GM21737 (cell line): Measurements from ENCODE around the gene PLXNA4.

Experiments
- ATAC-seq: cut with Tn5 transposase; IDR thresholded peaks from one replicate; pipeline ENCODE4 v1.9.1; 2021; ENCODE audit warnings: mild to moderate bottlenecking, moderate library complexity; ENCODE audit not compliant: unreplicated experiment

Gene PLXNA4

GRCh38 chr7:132423594-132424200 is 152.6 kb downstream of the PLXNA4 start:
- ATAC-seq = no peak

GRCh38 chr7:132422502-132423111 is 153.7 kb downstream of the PLXNA4 start:
- ATAC-seq = no peak

GRCh38 chr7:132420527-132420926 is 155.7 kb downstream of the PLXNA4 start:
- ATAC-seq = no peak

GRCh38 chr7:132419542-132419941 is 156.7 kb downstream of the PLXNA4 start:
- no peak for ATAC-seq

- no peak for ATAC-seq
Observed at GRCh38 chr7:132418840-132419239, 157.4 kb downstream of the PLXNA4 start.

GRCh38 chr7:132417103-132417906 is 159.0 kb downstream of the PLXNA4 start:
- no peak for ATAC-seq

GRCh38 chr7:132416395-132416794 is 159.9 kb downstream of the PLXNA4 start:
- no peak for ATAC-seq

GRCh38 chr7:132415259-132415658 is 161.0 kb downstream of the PLXNA4 start:
- ATAC-seq = no peak

- ATAC-seq = no peak
Observed at GRCh38 chr7:132414857-132415256, 161.4 kb downstream of the PLXNA4 start.

- ATAC-seq = no peak
Observed at GRCh38 chr7:132412435-132412834, 163.8 kb downstream of the PLXNA4 start.

- no peak for ATAC-seq
Observed at GRCh38 chr7:132410861-132411541, 165.3 kb downstream of the PLXNA4 start.

GRCh38 chr7:132410385-132410784 is 165.9 kb downstream of the PLXNA4 start:
- no peak for ATAC-seq

- ATAC-seq = no peak
Observed at GRCh38 chr7:132407764-132408163, 168.5 kb downstream of the PLXNA4 start.

- ATAC-seq = no peak
Observed at GRCh38 chr7:132406039-132406438, 170.2 kb downstream of the PLXNA4 start.

- ATAC-seq = no peak
Observed at GRCh38 chr7:132404261-132404660, 172.0 kb downstream of the PLXNA4 start.

- no peak for ATAC-seq
Observed at GRCh38 chr7:132403465-132404110, 172.7 kb downstream of the PLXNA4 start.

GRCh38 chr7:132402751-132403245 is 173.5 kb downstream of the PLXNA4 start:
- ATAC-seq = no peak

- no peak for ATAC-seq
Observed at GRCh38 chr7:132402096-132402495, 174.2 kb downstream of the PLXNA4 start.

GRCh38 chr7:132400561-132401142 is 175.6 kb downstream of the PLXNA4 start:
- ATAC-seq = no peak

- no peak for ATAC-seq
Observed at GRCh38 chr7:132399367-132399766, 176.9 kb downstream of the PLXNA4 start.
